HEK293T (cell line): ENCODE data around the gene TRIM49D1.
"Not testable (repeated sequence)": the region's sequence is repeated elsewhere in the genome, so short reads cannot be mapped to it uniquely, and the experiment has no call there.

Source experiments
- HDGF ChIP-seq: fragments of 450-650 bp; IDR thresholded peaks from 2 replicates; pipeline ENCODE4 v1.6.1; 2017; ENCODE audit warnings: antibody characterized with exemption, borderline replicate concordance
- SP1 ChIP-seq: fragments of 450-650 bp; IDR thresholded peaks from 2 replicates; pipeline ENCODE4 v1.6.1; 2017
- SUZ12 ChIP-seq: fragments of 450-650 bp; IDR thresholded peaks from 2 replicates; pipeline ENCODE4 v1.6.1; 2016; ENCODE audit warnings: mild to moderate bottlenecking
- ZNF384 ChIP-seq: fragments of 450-650 bp; IDR thresholded peaks from 2 replicates; pipeline ENCODE4 v1.6.1; 2016

GRCh38 chr11:89877511-89877910 lies 44.5 kb downstream of the TRIM49D1 start:
- TF ChIP-seq SP1, SUZ12, ZNF384, HDGF: not testable (repeated sequence)
